Measurements from ENCODE around the gene TCF12.
"Not testable (repeated sequence)": the region's sequence is repeated elsewhere in the genome, so short reads cannot be mapped to it uniquely, and the experiment has no call there.

- not testable (repeated sequence) for TF ChIP-seq CTCF (IDR thresholded peaks at IDR 0.05); TCF7L2 (IDR thresholded peaks at IDR 0.05; ENCODE audit: low read depth, low read length); REST (IDR thresholded peaks at IDR 0.05; ENCODE audit: insufficient read depth in 1 of 2, low read depth in 2 of 2, low read length in 1 of 2)
Observed at GRCh38 chr15:57164251-57164650, 245.8 kb downstream of the TCF12 start.
